GM12892 (cell line): Measurements from ENCODE around the gene UBR2. TPM values are rescaled to one million over a fixed set of nuclear protein-coding genes. Genes with fewer than 3 reads are reported as not detected.

Experiments used
- DNase-seq: peaks from one replicate; pipeline ENCODE4 v3.0.0; 2011; ENCODE audit not compliant: insufficient read length
- FAIRE-seq: peaks from 2 replicates; lab custom pipeline; 2011; peaks lifted over from hg19 to GRCh38; lab: Jason Lieb, UNC
- POLR2A ChIP-seq: IDR thresholded peaks from 2 replicates; pipeline ENCODE4 v1.6.1; 2011; ENCODE audit warnings: low read depth, low read length, control low read depth
- POLR2AphosphoS5 ChIP-seq: IDR thresholded peaks from 2 replicates; pipeline ENCODE4 v1.6.1; 2011; ENCODE audit warnings: low read depth, low read length, control low read depth
- TAF1 ChIP-seq: IDR thresholded peaks from 2 replicates; pipeline ENCODE4 v1.6.1; 2011; ENCODE audit warnings: low read depth, mild to moderate bottlenecking, control low read depth, low read length, borderline replicate concordance
- polyA plus RNA-seq: library from polyadenylated mRNA; unstranded; fragments of >200 nt; gene quantifications from one replicate; pipeline ENCODE4 v1.2.1, GENCODE V29; 2012; ENCODE audit warnings: missing spikeins, inconsistent platforms; ENCODE audit not compliant: missing spikeins

The UBR2 gene
- polyA plus RNA-seq: 11.0 TPM

DNA sequence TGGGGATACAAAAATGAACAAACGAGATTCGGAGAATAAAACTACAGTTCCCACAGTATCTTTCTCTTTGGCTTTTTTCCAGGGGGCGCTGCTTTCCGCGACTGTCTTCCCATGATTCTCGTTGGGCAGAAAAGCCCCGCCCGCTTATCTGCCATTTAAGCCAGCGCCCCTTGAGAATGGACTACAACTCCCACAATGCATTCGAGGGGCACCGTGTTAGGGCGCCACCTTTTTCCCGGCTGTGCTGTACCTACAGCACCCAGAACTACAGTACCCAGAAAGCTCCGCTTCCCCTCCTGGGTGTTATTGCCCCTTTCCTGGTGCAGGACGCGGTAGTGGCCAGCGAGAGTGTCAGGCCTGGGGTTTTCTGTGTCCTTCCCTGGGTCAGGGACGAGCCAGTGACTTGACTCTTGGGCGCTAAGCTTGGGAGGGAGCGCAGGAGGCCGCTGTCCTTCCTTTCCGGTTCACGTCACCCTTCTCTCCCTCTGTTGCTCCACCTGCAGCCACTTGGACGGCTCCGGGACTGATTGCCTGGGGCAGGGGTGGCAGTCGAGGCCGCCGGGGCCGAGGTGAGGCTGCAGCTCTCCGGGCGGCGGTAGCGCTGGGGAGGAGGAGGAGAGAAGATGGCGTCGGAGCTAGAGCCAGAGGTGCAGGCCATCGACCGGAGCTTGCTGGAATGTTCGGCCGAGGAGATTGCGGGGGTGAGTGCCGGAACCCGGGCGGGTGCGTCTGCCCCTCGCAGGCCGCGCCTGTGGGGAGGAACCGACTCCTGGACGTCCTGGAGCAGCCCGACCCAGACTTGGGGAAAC is at the start of gene UBR2:
TSS of gene UBR2 (plus strand) at position 333 of the 809 bp plus-strand sequence. CDS start at position 624, 291 bp downstream.
- DNase-seq: peak; percentile 73
- peak; percentile 78; the same call in 1 of the 2 replicates for TF ChIP-seq POLR2A
- peak; percentile 64 for TF ChIP-seq POLR2AphosphoS5
- TF ChIP-seq TAF1: 0 out of 2 replicates have a peak, but pooled peaks have one; percentile 28
- peak; percentile 90 for FAIRE-seq

DNA sequence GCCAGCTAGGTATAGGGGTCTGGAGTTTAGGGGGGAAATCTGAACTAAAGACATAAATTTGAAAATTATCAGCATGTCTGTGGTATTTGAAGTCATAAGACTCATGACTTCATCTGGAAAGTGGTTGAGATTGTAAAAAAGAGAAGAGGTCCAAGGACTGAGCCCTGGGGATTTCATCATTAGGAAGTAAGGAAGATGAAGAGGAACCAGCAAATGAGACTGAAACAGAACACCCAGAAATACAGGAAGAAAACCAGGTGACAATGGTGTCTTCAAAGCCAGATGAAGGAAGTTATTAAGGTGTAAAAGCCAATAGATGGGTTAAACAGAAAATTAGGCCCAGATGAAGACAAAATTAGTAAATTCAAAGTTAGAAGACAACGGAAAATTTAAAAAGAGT is 49.1 kb upstream of the UBR2 start:
- DNase-seq (no peak), FAIRE-seq (no peak)
- no peak for TF ChIP-seq TAF1
- TF ChIP-seq POLR2A: no peak
- TF ChIP-seq POLR2AphosphoS5: no peak

DNA sequence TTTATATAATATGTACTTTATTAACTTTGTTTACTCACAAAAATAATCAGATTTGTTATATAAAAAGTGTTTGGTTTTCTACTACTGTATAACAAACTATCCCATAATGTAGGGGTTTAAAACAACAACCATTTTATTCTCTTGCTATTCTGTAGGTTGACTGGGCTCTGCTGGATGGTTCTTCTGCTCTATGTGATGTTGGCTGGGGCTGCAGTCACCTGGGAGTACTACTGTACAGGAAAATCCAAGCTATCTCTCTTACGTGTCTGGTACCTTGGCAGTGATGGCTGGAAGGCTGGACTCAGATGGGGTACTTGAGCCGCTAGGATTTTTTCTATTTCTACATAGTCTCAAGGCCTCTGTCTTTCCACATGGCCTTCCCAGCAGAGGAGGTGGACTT is 44.0 kb upstream of the UBR2 start:
- DNase-seq: no peak
- FAIRE-seq: no peak
- no peak for TF ChIP-seq POLR2AphosphoS5
- no peak for TF ChIP-seq POLR2A
- no peak for TF ChIP-seq TAF1

DNA sequence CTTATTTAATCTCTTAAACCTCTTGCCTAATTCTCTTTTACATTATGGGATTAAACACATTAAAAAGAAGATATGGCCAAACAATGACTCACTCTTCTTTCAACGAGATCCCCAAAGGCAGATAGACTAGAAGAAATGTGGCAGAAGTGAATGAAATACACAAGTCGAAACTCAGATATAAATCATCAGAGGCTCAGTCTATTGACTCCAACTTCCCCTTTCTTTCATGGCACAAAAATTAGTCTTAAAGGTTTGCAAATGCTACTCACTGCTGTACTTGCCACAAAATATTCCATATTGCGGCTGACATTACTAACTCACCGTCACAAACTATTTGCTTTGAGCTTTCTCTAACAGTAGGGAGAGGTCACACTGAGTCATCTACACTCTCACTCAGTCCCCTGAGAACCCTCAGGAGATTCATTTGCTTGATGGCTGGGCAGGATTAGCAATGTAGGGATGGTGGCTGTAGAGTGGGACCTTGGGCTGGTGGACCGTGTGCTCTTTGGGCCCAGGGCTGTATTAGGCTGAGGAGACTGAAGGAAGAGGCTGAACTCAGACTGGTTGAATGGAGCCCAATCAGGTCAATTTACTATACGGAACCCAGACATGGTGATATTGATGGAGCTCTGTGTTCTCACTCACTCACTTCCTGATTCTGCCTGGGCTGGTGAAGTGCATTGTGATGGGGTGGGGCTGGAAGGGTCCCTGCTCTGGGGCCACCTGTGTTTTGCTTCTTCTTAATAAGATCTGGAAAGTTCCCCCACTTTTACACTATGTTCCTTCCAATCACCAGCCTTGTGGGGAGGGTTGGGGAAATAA is 42.8 kb upstream of the UBR2 start:
- TF ChIP-seq POLR2AphosphoS5 (no peak), TAF1 (0 out of 2 replicates have a peak, but pooled peaks have one; percentile 17)
- FAIRE-seq (peak; percentile 84), DNase-seq (no peak)

DNA sequence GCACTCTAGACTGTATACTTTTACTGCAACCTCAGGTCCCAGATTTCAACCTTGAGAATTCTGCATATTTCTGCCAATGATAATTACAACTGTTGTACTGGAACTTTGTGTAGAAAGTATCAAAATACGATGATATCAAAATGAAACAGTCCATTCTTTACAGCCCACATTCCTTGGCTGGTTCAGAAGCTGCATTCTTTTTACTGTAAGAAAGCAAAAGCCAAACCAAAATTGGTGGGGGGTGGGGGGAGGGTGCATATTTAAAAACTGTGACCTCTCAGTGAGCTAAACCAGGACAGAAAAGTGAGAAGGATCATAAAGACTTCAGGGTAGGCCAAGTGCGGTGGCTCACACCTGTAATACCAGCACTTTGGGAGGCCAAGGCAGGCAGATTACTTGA is 41.8 kb upstream of the UBR2 start:
- FAIRE-seq (no peak), DNase-seq (no peak)
- TF ChIP-seq POLR2AphosphoS5 (no peak), POLR2A (no peak), TAF1 (no peak)

GRCh38 chr6:42522942-42523814 is 40.7 kb upstream of the UBR2 start:
- TF ChIP-seq POLR2AphosphoS5 (no peak), TAF1 (no peak), POLR2A (no peak)
- no peak for FAIRE-seq
- no peak for DNase-seq

- DNase-seq: no peak
- FAIRE-seq: no peak
- no peak for TF ChIP-seq POLR2AphosphoS5
- no peak for TF ChIP-seq TAF1
- TF ChIP-seq POLR2A: no peak
Observed at GRCh38 chr6:42525206-42525605, 38.6 kb upstream of the UBR2 start.

GRCh38 chr6:42526616-42527015 is 37.2 kb upstream of the UBR2 start:
- TF ChIP-seq TAF1: no peak
- no peak for DNase-seq
- FAIRE-seq: no peak

DNA sequence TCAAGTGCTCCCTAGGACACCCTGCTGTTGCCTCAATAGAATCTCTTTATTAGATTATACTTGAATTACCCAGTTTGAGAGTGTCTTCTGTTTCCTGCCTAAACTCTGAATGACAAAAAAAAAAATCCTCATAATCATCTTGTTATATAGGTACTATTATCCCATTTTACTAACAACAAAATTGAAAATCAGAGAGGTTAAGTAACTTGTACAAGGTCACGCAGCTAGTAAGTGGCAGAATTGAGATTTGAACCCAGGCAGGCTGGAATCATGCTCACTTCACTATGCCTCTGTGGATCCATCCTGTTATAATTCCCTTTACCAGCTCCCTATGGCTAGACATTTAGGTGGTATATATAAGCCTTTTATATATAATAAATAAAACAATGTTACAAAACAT is 36.6 kb upstream of the UBR2 start:
- no peak for FAIRE-seq
- TF ChIP-seq POLR2AphosphoS5: no peak
- TF ChIP-seq POLR2A: no peak
- no peak for TF ChIP-seq TAF1
- no peak for DNase-seq

- TF ChIP-seq TAF1 (no peak), POLR2A (no peak), POLR2AphosphoS5 (no peak)
- no peak for DNase-seq
- FAIRE-seq: peak; percentile 27
Observed at GRCh38 chr6:42530296-42530695, 33.5 kb upstream of the UBR2 start.

DNA sequence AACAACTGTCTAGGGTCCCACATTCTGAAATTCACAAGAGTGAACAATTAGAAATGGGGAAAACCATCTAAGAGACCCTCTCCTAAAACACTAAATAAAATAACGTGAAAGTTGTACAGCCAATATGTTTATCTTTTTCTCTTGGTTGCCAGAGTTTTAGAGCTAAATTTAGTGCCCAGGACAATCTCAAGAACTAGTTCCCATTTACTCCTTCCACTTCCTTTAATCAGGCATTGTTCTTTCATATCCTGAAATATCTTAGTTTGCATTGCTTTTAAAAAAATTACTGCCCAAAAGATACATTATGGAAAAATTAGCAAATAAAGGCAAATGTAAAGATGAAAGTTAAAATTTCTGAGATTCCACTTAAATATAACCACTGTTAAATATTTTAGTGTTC is 33.1 kb upstream of the UBR2 start:
- no peak for TF ChIP-seq POLR2AphosphoS5
- TF ChIP-seq TAF1: no peak
- TF ChIP-seq POLR2A: no peak
- no peak for FAIRE-seq
- no peak for DNase-seq
